Endothelial cell (in vitro differentiated cells): Measurements from ENCODE around the gene MED27. TPM values are rescaled to one million over a fixed set of nuclear protein-coding genes. Genes with fewer than 3 reads are reported as not detected.

ENCODE experiments used
- DNase-seq: peaks from one replicate; pipeline ENCODE4 v3.0.0; 2021; ENCODE audit warnings: low spot score
- H3K27ac Mint-ChIP-seq: one replicate; pipeline ENCODE4 v1.8.0; 2021; ENCODE audit warnings: mixed read lengths, inconsistent platforms; ENCODE audit not compliant: unreplicated experiment
- H3K27me3 Mint-ChIP-seq: one replicate; pipeline ENCODE4 v1.8.0; 2021; ENCODE audit warnings: mild to moderate bottlenecking, moderate library complexity, mixed read lengths, inconsistent platforms; ENCODE audit not compliant: unreplicated experiment
- H3K36me3 Mint-ChIP-seq: one replicate; pipeline ENCODE4 v1.8.0; 2021; ENCODE audit warnings: mild to moderate bottlenecking, low read depth, mixed read lengths, inconsistent platforms; ENCODE audit not compliant: unreplicated experiment
- H3K4me1 Mint-ChIP-seq: one replicate; pipeline ENCODE4 v1.8.0; 2021; ENCODE audit warnings: mild to moderate bottlenecking, mixed read lengths, inconsistent platforms; ENCODE audit not compliant: unreplicated experiment
- H3K4me3 Mint-ChIP-seq: one replicate; pipeline ENCODE4 v1.8.0; 2021; ENCODE audit warnings: mild to moderate bottlenecking, mixed read lengths, inconsistent platforms; ENCODE audit not compliant: unreplicated experiment
- H3K9me3 Mint-ChIP-seq: one replicate; pipeline ENCODE4 v1.8.0; 2021; ENCODE audit warnings: mixed read lengths, inconsistent platforms; ENCODE audit not compliant: unreplicated experiment
- total RNA-seq: library from RNA; stranded (reverse); fragmentation: NEBNext Ultra II Directional; extraction: Animal tissue kit (Norgen Biotek cat#: 25700); gene quantifications from one replicate; pipeline ENCODE4 v1.2.1, GENCODE V29; 2021; ENCODE audit not compliant: unreplicated experiment
- TF ChIP-seq, protein P1 (sequence below): fragments of 200-600 bp; sonication (generic); IDR thresholded peaks from one replicate; pipeline ENCODE4 v1.5.0; 2021; ENCODE audit warnings: antibody characterized with exemption; ENCODE audit not compliant: unreplicated experiment

MED27 gene
- total RNA-seq, 1 donor from 2014 or later = 24.0 TPM

DNA sequence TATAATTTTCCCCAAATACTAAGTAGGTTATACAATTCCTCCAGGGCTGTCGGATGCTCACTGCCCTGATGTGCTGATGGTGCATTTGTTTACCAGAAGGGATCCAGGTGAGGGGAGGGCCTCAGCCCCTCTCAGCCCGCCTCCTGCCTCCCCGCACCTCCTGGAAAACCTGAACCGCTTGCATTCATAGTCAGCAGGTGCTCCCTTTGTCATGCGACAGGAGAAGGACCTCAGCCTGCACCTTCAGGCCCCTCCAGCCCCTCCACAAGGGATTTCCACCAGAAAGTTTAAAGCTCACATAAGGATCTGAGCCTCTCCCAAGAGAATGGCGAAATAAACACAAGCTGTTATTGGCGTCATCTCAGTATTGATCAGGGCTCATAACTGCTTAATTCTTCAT lies 45.7 kb upstream of the MED27 start:
- Mint-ChIP-seq H3K9me3 (no peaks in the 10 kb centered on the region), H3K27ac (no peak overlapping the region), H3K27me3 (no peaks in the 10 kb centered on the region), H3K4me1 (peaks cover 32% of the 10 kb centered on the region), H3K36me3 (no peaks in the 10 kb centered on the region), H3K4me3 (no peak overlapping the region)
- TF ChIP-seq, protein P1, sequence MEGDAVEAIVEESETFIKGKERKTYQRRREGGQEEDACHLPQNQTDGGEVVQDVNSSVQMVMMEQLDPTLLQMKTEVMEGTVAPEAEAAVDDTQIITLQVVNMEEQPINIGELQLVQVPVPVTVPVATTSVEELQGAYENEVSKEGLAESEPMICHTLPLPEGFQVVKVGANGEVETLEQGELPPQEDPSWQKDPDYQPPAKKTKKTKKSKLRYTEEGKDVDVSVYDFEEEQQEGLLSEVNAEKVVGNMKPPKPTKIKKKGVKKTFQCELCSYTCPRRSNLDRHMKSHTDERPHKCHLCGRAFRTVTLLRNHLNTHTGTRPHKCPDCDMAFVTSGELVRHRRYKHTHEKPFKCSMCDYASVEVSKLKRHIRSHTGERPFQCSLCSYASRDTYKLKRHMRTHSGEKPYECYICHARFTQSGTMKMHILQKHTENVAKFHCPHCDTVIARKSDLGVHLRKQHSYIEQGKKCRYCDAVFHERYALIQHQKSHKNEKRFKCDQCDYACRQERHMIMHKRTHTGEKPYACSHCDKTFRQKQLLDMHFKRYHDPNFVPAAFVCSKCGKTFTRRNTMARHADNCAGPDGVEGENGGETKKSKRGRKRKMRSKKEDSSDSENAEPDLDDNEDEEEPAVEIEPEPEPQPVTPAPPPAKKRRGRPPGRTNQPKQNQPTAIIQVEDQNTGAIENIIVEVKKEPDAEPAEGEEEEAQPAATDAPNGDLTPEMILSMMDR = no peak
- no peak for DNase-seq

GRCh38 chr9:132124800-132125199 lies 45.1 kb upstream of the MED27 start:
- Mint-ChIP-seq H3K4me3 (no peak overlapping the region), H3K27me3 (no peaks in the 10 kb centered on the region), H3K9me3 (no peaks in the 10 kb centered on the region), H3K4me1 (peaks cover 32% of the 10 kb centered on the region), H3K36me3 (no peaks in the 10 kb centered on the region), H3K27ac (no peak overlapping the region)
- DNase-seq = no peak
- TF ChIP-seq, protein P1 = no peak

- no peak for DNase-seq
- Mint-ChIP-seq H3K27me3 (peaks cover 5% of the 10 kb centered on the region), H3K9me3 (no peaks in the 10 kb centered on the region), H3K4me1 (peaks cover 25% of the 10 kb centered on the region), H3K36me3 (no peaks in the 10 kb centered on the region), H3K27ac (no peak overlapping the region), H3K4me3 (no peak overlapping the region)
- TF ChIP-seq, protein P1 = no peak
Measured at GRCh38 chr9:132121021-132121420, 41.4 kb upstream of the MED27 start.

- TF ChIP-seq, protein P1 = no peak
- H3K4me3 Mint-ChIP-seq = no peak overlapping the region
- no peaks in the 10 kb centered on the region for H3K9me3 Mint-ChIP-seq
- H3K27ac Mint-ChIP-seq = no peak overlapping the region
- DNase-seq = no peak
- peaks cover 5% of the 10 kb centered on the region for H3K27me3 Mint-ChIP-seq
- peaks cover 5% of the 10 kb centered on the region for H3K4me1 Mint-ChIP-seq
- H3K36me3 Mint-ChIP-seq = no peaks in the 10 kb centered on the region
Measured at GRCh38 chr9:132117694-132118093, 38.0 kb upstream of the MED27 start.

DNA sequence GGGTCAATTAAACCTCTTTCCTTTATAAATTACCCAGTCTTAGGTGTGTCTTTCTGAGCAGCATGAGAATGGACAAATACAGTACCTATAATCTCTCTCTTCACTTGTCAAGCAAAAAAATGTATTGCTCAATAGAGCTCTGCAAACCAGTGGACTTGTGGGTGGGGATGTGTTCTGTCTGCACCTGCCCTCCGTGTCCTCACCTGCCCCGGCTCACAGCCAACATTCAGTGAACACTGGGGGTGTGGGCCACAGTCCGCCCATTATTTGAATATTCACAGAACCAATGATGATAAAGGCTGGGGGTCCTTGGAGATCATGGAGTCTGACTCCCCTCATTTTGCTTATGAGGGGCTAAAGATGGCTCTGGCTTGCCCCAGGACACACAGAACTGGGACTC lies 36.9 kb upstream of the MED27 start:
- Mint-ChIP-seq H3K4me3 (no peak overlapping the region), H3K9me3 (no peaks in the 10 kb centered on the region), H3K4me1 (no peaks in the 10 kb centered on the region), H3K27me3 (peaks cover 5% of the 10 kb centered on the region), H3K36me3 (no peaks in the 10 kb centered on the region), H3K27ac (no peak overlapping the region)
- TF ChIP-seq, protein P1 = no peak
- no peak for DNase-seq
